K562 (cell line): ENCODE results near the gene PLA1A. TPM values are rescaled to one million over a fixed set of nuclear protein-coding genes. Genes with fewer than 3 reads are reported as not detected.
A peak's percentile ranks its signal among the peaks of the same experiment; 100 is the strongest.

Experiments used
- CHD7 ChIP-seq: fragments of 200-600 bp; sonication (generic); IDR thresholded peaks from one replicate; pipeline ENCODE4 v1.6.1; 2012; ENCODE audit warnings: mild to moderate bottlenecking, low read depth, low read length, inconsistent platforms
- GTF2E2 ChIP-seq: fragments of 200-800 bp; sonication (Bioruptor generic); IDR thresholded peaks from 2 replicates; pipeline ENCODE4 v1.6.1; 2016; ENCODE audit warnings: missing genetic modification characterization, missing compliant biosample characterization
- SMC3 ChIP-seq: conservative IDR thresholded peaks from 2 replicates; pipeline ENCODE4 v1.6.1; 2011; ENCODE audit warnings: low read depth, low read length, improper control_type of control experiment; ENCODE audit not compliant: insufficient read depth
- ZNF318 ChIP-seq, 2 experiments: fragments of 450-650 bp; IDR thresholded peaks; 2 replicates each; pipeline ENCODE4 v1.6.1; 2016; ENCODE audit warnings: mild to moderate bottlenecking in 2 of 2, borderline replicate concordance in 1 of 2, low read depth in 1 of 2, moderate library complexity in 1 of 2
- polyA plus RNA-seq, 8 experiments: library from polyadenylated mRNA; depleted of rRNA in 4 of 8; stranded (reverse) in 5 of 8; unstranded in 3 of 8; fragments of >200 nt; fragmentation: Nextera tagmentation in 2 of 8; fragmentation: Illumina TruSeq in 1 of 8; extraction: Ambion mirVana in 2 of 8; extraction: Trizol in 1 of 8; gene quantifications; 2 replicates each; pipeline versions ENCODE4 v1.2.1 to v1.2.3, GENCODE V29; 2011 to 2014; ENCODE audit warnings: inconsistent platforms in 1 of 8, missing spikeins in 1 of 8
- total RNA-seq, 7 experiments: library from RNA; depleted of rRNA in 6 of 7; stranded (reverse); fragments of >200 nt in 6 of 7; fragmentation: Illumina TruSeq in 2 of 7; extraction: Trizol in 2 of 7; gene quantifications; 2 replicates each; pipeline versions ENCODE4 v1.2.1 to v1.2.3, GENCODE V29; 2011 to 2021; ENCODE audit warnings: low replicate concordance in 1 of 7

Gene PLA1A
- total and polyA plus RNA-seq, 9 of the 15 experiments (the other 6 are each of a cell fraction or from before 2014, with no cell fraction given) = not detected

- TF ChIP-seq ZNF318 (IDR thresholded peaks at IDR 0.05; ENCODE audit: borderline replicate concordance in 1 of 2, low read depth in 1 of 2) (peak in 1 of 2 experiments; percentile 66; a peak in 1 of 4 replicates), SMC3 (no peak), GTF2E2 (peak; percentile 84), CHD7 (no peak)
These were observed 40.2 kb downstream of the PLA1A start (continued) for GRCh38 chr3:119637679-119638477.
